ENCODE results near the gene BOLL.
"Not testable (repeated sequence)": the region's sequence is repeated elsewhere in the genome, so short reads cannot be mapped to it uniquely, and the experiment has no call there.

BOLL gene

GRCh38 chr2:197798187-197798586 lies 13.1 kb upstream of the BOLL start:
- DNase-seq (ENCODE audit: low read depth, low spot score), result no peak

- DNase-seq (ENCODE audit: low read depth, low spot score), result no peak
These were observed 10.2 kb upstream of the BOLL start for GRCh38 chr2:197795277-197795676.

- no peak for DNase-seq (ENCODE audit: low read depth, low spot score)
These were observed 8.3 kb upstream of the BOLL start for GRCh38 chr2:197793456-197793855.

- no peak for DNase-seq (ENCODE audit: low read depth, low spot score)
These were observed 1.1 kb upstream of the BOLL start for GRCh38 chr2:197786010-197786877.

- no peak for DNase-seq (ENCODE audit: low read depth, low spot score)
These were observed 3.0 kb downstream of the BOLL start for GRCh38 chr2:197782126-197782525.

- no peak for DNase-seq (ENCODE audit: low read depth, low spot score)
These were observed 5.9 kb downstream of the BOLL start for GRCh38 chr2:197779261-197779660.

- DNase-seq (ENCODE audit: low read depth, low spot score), result no peak
These were observed 7.2 kb downstream of the BOLL start for GRCh38 chr2:197777823-197778407.

GRCh38 chr2:197760293-197760657 lies 24.8 kb downstream of the BOLL start:
- no peak for DNase-seq (ENCODE audit: low read depth, low spot score)

- DNase-seq (ENCODE audit: low read depth, low spot score), result no peak
These were observed 25.4 kb downstream of the BOLL start for GRCh38 chr2:197759625-197760292.

GRCh38 chr2:197759013-197759412 lies 26.1 kb downstream of the BOLL start:
- DNase-seq (ENCODE audit: low read depth, low spot score), result no peak

- no peak for DNase-seq (ENCODE audit: low read depth, low spot score)
These were observed 44.9 kb downstream of the BOLL start for GRCh38 chr2:197740200-197740599.

- not testable (repeated sequence) for DNase-seq (ENCODE audit: low read depth, low spot score)
These were observed 56.3 kb downstream of the BOLL start for GRCh38 chr2:197728555-197729544.

- no peak for DNase-seq (ENCODE audit: low read depth, low spot score)
These were observed 58.1 kb downstream of the BOLL start for GRCh38 chr2:197727011-197727410.

- no peak for DNase-seq (ENCODE audit: low read depth, low spot score)
These were observed 67.3 kb downstream of the BOLL start for GRCh38 chr2:197717863-197718262.

- no peak for DNase-seq (ENCODE audit: low read depth, low spot score)
These were observed 71.8 kb downstream of the BOLL start for GRCh38 chr2:197713271-197713670.

- DNase-seq (ENCODE audit: low read depth, low spot score), result no peak
These were observed 73.5 kb downstream of the BOLL start for GRCh38 chr2:197711578-197711977.

GRCh38 chr2:197710424-197711042 lies 74.6 kb downstream of the BOLL start:
- no peak for DNase-seq (ENCODE audit: low read depth, low spot score)

GRCh38 chr2:197709140-197709539 lies 76.0 kb downstream of the BOLL start:
- DNase-seq (ENCODE audit: low read depth, low spot score), result not testable (repeated sequence)

GRCh38 chr2:197708331-197708730 lies 76.8 kb downstream of the BOLL start:
- DNase-seq (ENCODE audit: low read depth, low spot score), result no peak

- no peak for DNase-seq (ENCODE audit: low read depth, low spot score)
These were observed 77.6 kb downstream of the BOLL start for GRCh38 chr2:197707316-197708213.

Data from activated CD4-positive, CD25-positive, alpha-beta regulatory T cell treated with anti-CD3 and anti-CD28 coated beads, Interleukin-2, amount 50 U/mL, for 16 hours (primary cell).